CD14-positive monocyte (primary cell): Measurements from ENCODE around the gene AMPD3. TPM values are rescaled to one million over a fixed set of nuclear protein-coding genes. Genes with fewer than 3 reads are reported as not detected.

Experiments used
- DNase-seq, 3 donors: peaks; one replicate each; pipeline ENCODE4 v3.0.0-alpha.2; 2011 to 2022
- H2AFZ ChIP-seq: 2 replicates; pipeline ENCODE4 v1.6.0; 2012; ENCODE audit warnings: mild to moderate bottlenecking, low read depth, low read length, inconsistent platforms; ENCODE audit not compliant: insufficient read depth, poor library complexity, severe bottlenecking
- H3K27ac ChIP-seq, 2 donors: 1 replicate in 1 of 2; 2 replicates in 1 of 2; pipeline ENCODE4 v1.5.1; 2012 to 2013; ENCODE audit warnings: low read length in 2 of 2, control low read depth in 1 of 2, inconsistent platforms in 1 of 2, low read depth in 1 of 2, mild to moderate bottlenecking in 1 of 2
- H3K27me3 ChIP-seq, 2 donors: one replicate each; pipeline versions ENCODE4 v1.6.0 to v1.6.1; 2011 to 2013; ENCODE audit warnings: low read length in 2 of 2; ENCODE audit not compliant: control insufficient read depth in 2 of 2, insufficient read depth in 2 of 2
- H3K36me3 ChIP-seq, 2 donors: replicated peaks in 1 of 2; 1 replicate in 1 of 2; 2 replicates in 1 of 2; pipeline versions ENCODE4 v1.5.1 to v1.6.1; 2012 to 2013; ENCODE audit warnings: low read length in 2 of 2, control low read depth in 1 of 2, inconsistent platforms in 1 of 2, mild to moderate bottlenecking in 1 of 2; ENCODE audit not compliant: insufficient read depth in 2 of 2, control insufficient read depth in 1 of 2
- H3K4me1 ChIP-seq, 2 donors: 1 replicate in 1 of 2; 2 replicates in 1 of 2; pipeline versions ENCODE4 v1.5.1 to v1.6.1; 2012 to 2013; ENCODE audit warnings: low read length in 2 of 2, control low read depth in 1 of 2, inconsistent platforms in 1 of 2, mild to moderate bottlenecking in 1 of 2, moderate library complexity in 1 of 2; ENCODE audit not compliant: insufficient read depth in 2 of 2, control insufficient read depth in 1 of 2
- H3K4me2 ChIP-seq: replicated peaks from 2 replicates; pipeline ENCODE3; 2012; ENCODE audit warnings: low read length, moderate library complexity, mild to moderate bottlenecking; ENCODE audit not compliant: poor library complexity, severe bottlenecking; ENCODE audit errors: extremely low read depth
- H3K4me3 ChIP-seq, 3 experiments: fragments of 200-600 bp in 1 of 3; sonication (generic) in 1 of 3; replicated peaks in 1 of 3; 1 replicate in 2 of 3; 2 replicates in 1 of 3; pipeline ENCODE4 v1.5.1; 2011 to 2013; ENCODE audit warnings: low read length in 3 of 3, mild to moderate bottlenecking in 3 of 3, control low read depth in 2 of 3, low read depth in 2 of 3, inconsistent platforms in 1 of 3, moderate library complexity in 1 of 3
- H3K79me2 ChIP-seq: 2 replicates; pipeline ENCODE4 v1.6.0; 2012; ENCODE audit warnings: mild to moderate bottlenecking, control low read depth, inconsistent platforms, low read length, moderate library complexity; ENCODE audit not compliant: insufficient read depth
- H3K9ac ChIP-seq: 2 replicates; pipeline ENCODE4 v1.6.0; 2017; ENCODE audit warnings: low read length, mild to moderate bottlenecking; ENCODE audit not compliant: insufficient read depth, poor library complexity, severe bottlenecking
- H3K9me3 ChIP-seq, 2 donors: replicated peaks in 1 of 2; 1 replicate in 1 of 2; 2 replicates in 1 of 2; pipeline versions ENCODE4 v1.5.1 to v1.6.1; 2012 to 2013; ENCODE audit warnings: low read length in 2 of 2, control low read depth in 1 of 2; ENCODE audit not compliant: control insufficient read depth in 1 of 2, insufficient read depth in 1 of 2
- H4K20me1 ChIP-seq: 2 replicates; pipeline ENCODE4 v1.6.0; 2012; ENCODE audit warnings: mild to moderate bottlenecking, low read length, control low read depth, moderate library complexity; ENCODE audit not compliant: insufficient read depth
- H3K27ac Mint-ChIP-seq, 7 donors: one replicate each; pipeline ENCODE4 v1.8.0; 2020; ENCODE audit warnings: mild to moderate bottlenecking in 7 of 7, mixed read lengths in 7 of 7, moderate library complexity in 6 of 7, inconsistent platforms in 2 of 7
- H3K27me3 Mint-ChIP-seq, 3 donors: one replicate each; pipeline ENCODE4 v1.8.0; 2021 to 2022; ENCODE audit warnings: low read depth in 3 of 3, mild to moderate bottlenecking in 3 of 3, mixed read lengths in 3 of 3, moderate library complexity in 3 of 3, inconsistent platforms in 1 of 3
- H3K36me3 Mint-ChIP-seq, 2 donors: one replicate each; pipeline ENCODE4 v1.8.0; 2020; ENCODE audit warnings: mixed read lengths in 2 of 2, inconsistent platforms in 1 of 2, mild to moderate bottlenecking in 1 of 2
- H3K4me1 Mint-ChIP-seq: one replicate; pipeline ENCODE4 v1.8.0; 2020; ENCODE audit warnings: mild to moderate bottlenecking, mixed read lengths
- H3K4me3 Mint-ChIP-seq, 2 donors: one replicate each; pipeline ENCODE4 v1.8.0; 2020; ENCODE audit warnings: mild to moderate bottlenecking in 2 of 2, mixed read lengths in 2 of 2, moderate library complexity in 1 of 2
- H3K9me3 Mint-ChIP-seq, 7 donors: one replicate each; pipeline ENCODE4 v1.8.0; 2020 to 2022; ENCODE audit warnings: mixed read lengths in 7 of 7, mild to moderate bottlenecking in 6 of 7, moderate library complexity in 6 of 7, inconsistent platforms in 2 of 7
- WGBS: methylation state at CpG from one replicate; pipeline ENCODE4 v1.1.5; 2013; ENCODE audit warnings: missing lambda C conversion rate; ENCODE audit not compliant: insufficient coverage; 5-methylcytosine and 5-hydroxymethylcytosine counted together
- intact Hi-C, 2 donors: fragments of 100-400 bp; cut with micrococcal nuclease; formaldehyde crosslinking; loops; one replicate each; pipeline versions ENCODE4 v1.15.0 to v1.15.1; 2023
- polyA plus RNA-seq, 3 donors: library from polyadenylated mRNA; depleted of rRNA in 1 of 3; unstranded in 2 of 3; stranded (reverse) in 1 of 3; fragments of 300-500 nt in 2 of 3; fragments of >200 nt in 1 of 3; fragmentation: Illumina TruSeq in 2 of 3; gene quantifications; 1 replicate in 2 of 3; 2 replicates in 1 of 3; pipeline ENCODE4 v1.2.3, GENCODE V29; 2012 to 2021
- TF ChIP-seq, protein P1 (sequence below): fragments of 200-600 bp; IDR thresholded peaks from one replicate; pipeline ENCODE4 v1.8.0; 2022; ENCODE audit warnings: antibody characterized with exemption, mild to moderate bottlenecking

Gene AMPD3
- polyA plus RNA-seq, 3 donors = 10.5 to 24.3 (median 14.3) TPM

DNA sequence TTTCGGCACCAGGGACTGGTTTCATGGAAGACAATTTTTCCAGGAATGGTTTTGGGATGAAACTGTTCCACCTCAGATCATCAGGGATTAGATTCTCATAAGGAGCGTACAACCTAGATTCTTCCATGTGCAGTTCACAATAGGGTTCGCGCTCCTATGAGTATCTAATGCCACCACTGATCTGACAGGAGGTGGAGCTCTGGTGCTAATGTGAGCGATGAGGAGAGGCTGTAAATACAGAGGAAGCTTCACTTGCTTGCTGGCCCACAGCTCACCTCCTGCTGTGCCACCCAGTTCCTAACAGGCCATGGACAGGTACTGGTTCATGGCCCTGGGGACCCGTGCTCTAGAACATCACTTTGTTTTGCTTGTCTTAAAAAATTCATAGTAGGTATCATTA is 41.8 kb upstream of the AMPD3 start:
- Mint-ChIP-seq H3K27ac (no peak overlapping the region), H3K9me3 (peaks cover 0 to 3% (median 0%) of the 10 kb centered on the region in 7 donors), H3K36me3 (no peaks in the 10 kb centered on the region), H3K4me1 (peaks cover 55% of the 10 kb centered on the region), H3K27me3 (peaks cover 0 to 4% (median 2%) of the 10 kb centered on the region in 3 donors), H3K4me3 (no peak overlapping the region)
- Histone ChIP-seq H3K9me3 (no peaks in the 10 kb centered on the region), H3K27ac (peak overlapping the region in 1 of 2 donors; percentile 69), H3K4me2 (no peak overlapping the region), H3K9ac (no peak overlapping the region), H3K4me3 (no peak overlapping the region), H3K36me3 (no peaks in the 10 kb centered on the region), H3K4me1 (peaks cover 41 to 43% of the 10 kb centered on the region in 2 donors), H2AFZ (no peak overlapping the region), H3K79me2 (no peaks in the 10 kb centered on the region), H3K27me3 (no peaks in the 10 kb centered on the region), H4K20me1 (no peaks in the 10 kb centered on the region)
- intact Hi-C loops = loop anchor here in 1 of 2 donors (5.0 kb wide), 2 partner anchors 44 to 319 kb away; partner anchors contain the start of gene AMPD3
- peak; percentile 44 to 74 (median 56) for DNase-seq
- WGBS = 20% methylated on average over 2 of the region's 6 CpGs
- TF ChIP-seq, protein P1, sequence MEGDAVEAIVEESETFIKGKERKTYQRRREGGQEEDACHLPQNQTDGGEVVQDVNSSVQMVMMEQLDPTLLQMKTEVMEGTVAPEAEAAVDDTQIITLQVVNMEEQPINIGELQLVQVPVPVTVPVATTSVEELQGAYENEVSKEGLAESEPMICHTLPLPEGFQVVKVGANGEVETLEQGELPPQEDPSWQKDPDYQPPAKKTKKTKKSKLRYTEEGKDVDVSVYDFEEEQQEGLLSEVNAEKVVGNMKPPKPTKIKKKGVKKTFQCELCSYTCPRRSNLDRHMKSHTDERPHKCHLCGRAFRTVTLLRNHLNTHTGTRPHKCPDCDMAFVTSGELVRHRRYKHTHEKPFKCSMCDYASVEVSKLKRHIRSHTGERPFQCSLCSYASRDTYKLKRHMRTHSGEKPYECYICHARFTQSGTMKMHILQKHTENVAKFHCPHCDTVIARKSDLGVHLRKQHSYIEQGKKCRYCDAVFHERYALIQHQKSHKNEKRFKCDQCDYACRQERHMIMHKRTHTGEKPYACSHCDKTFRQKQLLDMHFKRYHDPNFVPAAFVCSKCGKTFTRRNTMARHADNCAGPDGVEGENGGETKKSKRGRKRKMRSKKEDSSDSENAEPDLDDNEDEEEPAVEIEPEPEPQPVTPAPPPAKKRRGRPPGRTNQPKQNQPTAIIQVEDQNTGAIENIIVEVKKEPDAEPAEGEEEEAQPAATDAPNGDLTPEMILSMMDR = no peak

GRCh38 chr11:10414181-10414580 is 40.9 kb upstream of the AMPD3 start:
- intact Hi-C loops = loop anchor here in 1 of 2 donors (5.0 kb wide), 2 partner anchors 43 to 318 kb away; partner anchors contain the start of gene AMPD3
- H2AFZ ChIP-seq = no peak overlapping the region
- peak overlapping the region; percentile 57 for H3K4me2 ChIP-seq

More at GRCh38 chr11:10414181-10414580, 40.9 kb upstream of the AMPD3 start:
- no peaks in the 10 kb centered on the region for H3K9me3 ChIP-seq
- peak overlapping the region; percentile 71 to 89 for H3K4me3 Mint-ChIP-seq
- peak overlapping the region; percentile 43 to 69 for H3K27ac ChIP-seq
- H3K4me1 ChIP-seq = peaks cover 39% of the 10 kb centered on the region in 2 donors
- no peaks in the 10 kb centered on the region for H3K79me2 ChIP-seq
- H3K4me3 ChIP-seq = peak overlapping the region in 1 of 3 experiments; percentile 47
- WGBS = 0% methylated on average over 3 of the region's 8 CpGs
- H4K20me1 ChIP-seq = no peaks in the 10 kb centered on the region
- peak overlapping the region; percentile 64 to 96 (median 92) for H3K27ac Mint-ChIP-seq
- H3K9me3 Mint-ChIP-seq = peaks cover 0 to 3% (median 0%) of the 10 kb centered on the region in 7 donors
- peak in 1 of 3 donors; percentile 33 for DNase-seq
- H3K27me3 Mint-ChIP-seq = peaks cover 0 to 4% (median 2%) of the 10 kb centered on the region in 3 donors
- H3K4me1 Mint-ChIP-seq = peaks cover 57% of the 10 kb centered on the region
- no peak overlapping the region for H3K9ac ChIP-seq
- H3K36me3 Mint-ChIP-seq = no peaks in the 10 kb centered on the region
- TF ChIP-seq, protein P1 = no peak
- no peaks in the 10 kb centered on the region for H3K36me3 ChIP-seq
- no peaks in the 10 kb centered on the region for H3K27me3 ChIP-seq
